ENCODE measurements around the gene RPRD2.

RPRD2 gene

DNA sequence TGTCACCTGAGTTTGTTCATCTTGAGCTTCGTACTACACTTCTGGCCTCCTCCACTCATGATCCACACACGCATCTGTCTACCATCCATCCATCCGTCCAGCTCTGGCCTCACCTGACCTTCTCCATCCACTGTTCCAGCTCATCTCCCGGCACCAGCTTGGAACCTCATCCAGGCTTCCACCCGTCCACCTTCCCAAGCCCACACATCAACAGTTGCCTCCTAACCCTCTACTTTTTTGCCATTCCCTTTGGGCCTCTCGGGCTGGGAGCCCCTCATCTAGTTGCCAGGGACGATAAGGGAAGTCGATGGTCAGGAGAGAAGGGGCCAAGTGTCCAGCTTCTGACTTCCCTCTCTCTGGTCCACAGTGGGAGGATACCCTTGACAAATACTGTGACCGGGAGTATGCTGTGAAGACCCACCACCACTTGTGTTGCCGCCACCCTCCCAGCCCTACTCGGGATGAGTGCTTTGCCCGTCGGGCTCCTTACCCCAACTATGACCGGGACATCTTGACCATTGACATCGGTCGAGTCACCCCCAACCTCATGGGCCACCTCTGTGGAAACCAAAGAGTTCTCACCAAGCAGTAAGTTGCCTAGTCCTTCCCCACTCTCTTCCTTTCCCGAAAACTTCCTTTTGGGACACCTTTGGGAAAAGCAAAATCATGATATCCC lies 148.2 kb downstream of the RPRD2 start:
- in situ Hi-C loops (cut with HindIII; ENCODE audit: low sequenced_read_pairs), result no loop called here

DNA sequence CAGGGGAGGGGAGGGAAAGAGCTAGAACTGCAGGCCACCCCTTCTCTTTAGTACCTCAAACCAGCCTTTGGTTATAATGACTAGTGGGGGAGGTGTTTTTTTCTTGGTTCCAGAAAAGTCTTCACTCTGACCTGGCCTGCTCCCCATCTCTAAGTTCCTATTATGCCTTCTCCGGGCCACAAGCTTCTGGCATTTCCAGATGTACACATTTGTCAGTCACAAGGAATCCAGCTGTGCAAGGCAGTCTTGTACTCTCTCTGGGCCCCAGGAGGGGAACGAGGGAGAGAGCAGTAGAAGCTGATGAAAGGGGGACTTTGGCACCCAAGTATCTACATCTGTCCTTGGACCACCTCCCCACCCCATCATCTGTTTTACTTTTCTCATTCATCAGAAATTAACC lies 148.9 kb downstream of the RPRD2 start:
- in situ Hi-C loops (cut with HindIII; ENCODE audit: low sequenced_read_pairs), result no loop called here

DNA sequence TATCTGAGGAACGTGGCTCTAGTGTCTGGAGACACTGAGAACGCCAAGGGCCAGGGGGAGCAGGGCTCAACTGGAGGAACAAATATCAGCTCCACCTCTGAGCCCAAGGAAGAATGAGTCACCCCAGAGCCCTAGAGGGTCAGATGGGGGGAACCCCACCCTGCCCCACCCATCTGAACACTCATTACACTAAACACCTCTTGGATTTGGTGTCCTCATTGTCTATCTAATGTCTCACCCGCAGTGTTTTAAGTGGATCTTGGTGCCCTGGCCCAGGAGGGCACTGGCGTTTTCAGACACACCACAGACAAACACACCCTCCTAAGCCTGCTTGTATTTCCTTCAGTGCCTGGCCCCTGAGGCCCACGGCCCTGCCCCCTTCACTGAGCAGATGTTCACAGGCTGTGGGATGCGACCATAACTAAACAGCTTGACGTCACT lies 149.4 kb downstream of the RPRD2 start:
- in situ Hi-C loops (cut with HindIII; ENCODE audit: low sequenced_read_pairs), result no loop called here

DNA sequence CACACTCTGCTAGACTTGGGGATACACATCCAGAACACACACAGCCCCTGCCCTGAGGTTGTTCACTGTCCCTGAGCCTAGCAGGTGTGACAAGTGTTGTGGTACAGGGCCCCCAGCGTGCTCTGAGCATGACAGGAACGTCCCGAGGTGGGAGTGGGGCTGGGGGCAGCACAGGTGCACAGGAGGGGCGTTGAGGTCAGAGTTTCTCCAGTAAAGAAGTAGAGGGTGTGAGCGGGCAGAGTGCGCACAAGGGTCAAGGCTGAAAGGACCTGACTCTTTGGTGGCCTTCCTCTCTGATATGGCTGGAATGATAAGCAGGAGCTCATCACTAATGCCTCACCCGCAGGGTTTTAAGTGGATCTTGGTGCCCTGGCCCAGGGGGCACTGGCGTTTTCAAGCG lies 150.3 kb downstream of the RPRD2 start:
- in situ Hi-C loops (cut with HindIII; ENCODE audit: low sequenced_read_pairs), result no loop called here

DNA sequence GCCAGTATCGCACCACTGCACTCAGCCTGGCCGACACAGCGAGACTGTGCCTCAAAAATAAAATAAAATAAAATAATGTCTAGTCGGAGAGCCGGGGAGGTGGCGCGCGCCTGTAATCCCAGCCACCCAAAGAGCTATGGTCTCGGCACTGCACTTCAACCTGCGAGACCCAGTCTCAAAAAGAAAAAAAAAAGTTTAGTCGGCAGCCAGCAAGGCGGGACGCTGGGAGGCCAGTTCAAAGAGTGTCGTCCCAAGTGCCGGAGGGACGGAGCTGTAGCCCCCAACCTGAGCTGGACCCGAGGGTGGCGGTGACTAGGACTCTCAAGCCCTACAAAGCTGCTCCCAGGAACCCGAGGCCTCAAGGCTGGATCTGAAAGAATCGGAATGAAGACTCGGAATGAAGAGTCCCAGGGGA lies 151.0 kb downstream of the RPRD2 start:
- in situ Hi-C loops (cut with HindIII; ENCODE audit: low sequenced_read_pairs), result no loop called here

GRCh38 chr1:150515328-150516049 lies 151.5 kb downstream of the RPRD2 start, which contains the start of gene FALEC:
Gene FALEC, plus strand, starts transcription at chr1:150515752.
- in situ Hi-C loops (cut with HindIII; ENCODE audit: low sequenced_read_pairs), result no loop called here

DNA sequence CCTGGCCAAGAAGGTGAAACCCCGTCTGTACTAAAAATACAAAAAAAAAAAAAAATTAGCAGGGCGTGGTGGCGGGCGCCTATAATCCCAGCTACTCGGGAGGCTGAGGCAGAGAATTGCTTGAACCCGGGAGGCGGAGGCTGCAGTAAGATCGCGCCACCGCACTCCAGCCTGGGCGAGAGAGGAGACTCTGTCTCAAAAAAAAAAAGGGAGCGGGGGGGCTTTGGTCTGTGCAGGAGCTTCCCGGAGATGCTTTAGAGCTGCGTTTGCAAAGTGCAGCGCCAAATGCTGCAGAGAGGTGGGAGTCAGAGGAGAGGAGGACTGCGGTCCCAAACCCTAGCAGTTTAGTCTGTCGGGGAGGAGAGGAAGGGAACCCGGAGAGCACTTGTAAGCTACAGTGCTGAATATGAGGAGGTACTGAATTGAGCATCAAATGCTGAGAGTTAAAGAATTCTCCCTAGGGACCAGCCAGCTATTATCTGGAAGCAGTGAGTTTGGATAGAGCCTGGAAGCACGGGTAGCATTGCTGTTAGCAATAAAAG lies 152.2 kb downstream of the RPRD2 start:
- in situ Hi-C loops (cut with HindIII; ENCODE audit: low sequenced_read_pairs), result no loop called here

GRCh38 chr1:150516616-150517015 lies 152.7 kb downstream of the RPRD2 start:
- in situ Hi-C loops (cut with HindIII; ENCODE audit: low sequenced_read_pairs), result no loop called here

- in situ Hi-C loops (cut with HindIII; ENCODE audit: low sequenced_read_pairs), result no loop called here
These were observed 157.4 kb downstream of the RPRD2 start for GRCh38 chr1:150521196-150521968.

DNA sequence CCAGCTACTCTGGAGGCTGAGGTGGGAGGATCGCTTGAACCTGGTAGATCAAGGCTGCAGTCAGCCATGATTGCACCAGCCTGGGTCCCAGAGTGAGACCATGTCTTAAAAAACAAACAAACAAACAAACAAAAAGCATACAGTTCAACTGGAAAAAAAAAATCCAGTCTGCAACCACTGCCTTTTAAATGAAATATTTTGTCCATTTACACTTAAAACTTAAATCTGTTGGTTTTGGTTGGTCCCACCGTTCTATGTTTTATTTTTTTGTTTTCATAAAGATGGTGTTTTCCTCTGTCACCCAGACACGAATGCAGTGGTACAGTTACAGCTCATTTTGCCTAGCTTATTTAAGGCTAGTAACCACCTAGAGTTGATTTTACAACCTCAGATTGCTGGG lies 161.4 kb downstream of the RPRD2 start:
- in situ Hi-C loops (cut with HindIII; ENCODE audit: low sequenced_read_pairs), result no loop called here

Data from DLD1 (cell line).